ENCODE data around the gene SYT5. TPM values are rescaled to one million over a fixed set of nuclear protein-coding genes. Genes with fewer than 3 reads are reported as not detected.

Gene SYT5
- total and polyA plus RNA-seq, 4 donors = 0.06 to 0.40 (median 0.33) TPM; not detected in 1

- 41 to 63% methylated on average over 9 of the region's 9 CpGs for WGBS, 2 donors
- Histone ChIP-seq H3K27ac (ENCODE audit: low read depth in 1 of 2, low read length in 1 of 2) (no peak overlapping the region), H3K27me3 (ENCODE audit: control insufficient read depth in 3 of 3, insufficient read depth in 3 of 3, low read length in 2 of 3) (peaks cover 0 to 5% (median under 1%) of the 10 kb centered on the region in 3 donors)
Measured at GRCh38 chr19:55137915-55138314, 42.2 kb downstream of the SYT5 start.

GRCh38 chr19:55136399-55137102 is 43.5 kb downstream of the SYT5 start:
- Histone ChIP-seq H3K4me1 (ENCODE audit: control insufficient read depth in 5 of 5, insufficient read depth in 5 of 5, low read length in 5 of 5) (peaks cover 0 to 2% (median 0%) of the 10 kb centered on the region in 5 donors), H3K36me3 (ENCODE audit: control insufficient read depth in 4 of 4, insufficient read depth in 4 of 4, low read length in 4 of 4) (no peaks in the 10 kb centered on the region), H3K9ac (ENCODE audit: insufficient read depth in 1 of 2, low read length in 2 of 2) (no peak overlapping the region), H3K4me3 (no peak overlapping the region), H3K27me3 (ENCODE audit: control insufficient read depth in 3 of 3, insufficient read depth in 3 of 3, low read length in 2 of 3) (peaks cover 0 to 3% (median 0%) of the 10 kb centered on the region in 3 donors), H3K9me3 (ENCODE audit: control insufficient read depth in 4 of 4, insufficient read depth in 3 of 4, low read length in 3 of 4) (no peaks in the 10 kb centered on the region), H3K27ac (ENCODE audit: low read depth in 1 of 2, low read length in 1 of 2) (no peak overlapping the region)
- no peak for DNase-seq
- WGBS, 2 donors = 77 to 84% methylated on average over 17 of the region's 17 CpGs
- no peak for TF ChIP-seq CTCF (IDR thresholded peaks at IDR 0.05; ENCODE audit: control extremely low read depth, extremely low read depth)
- ATAC-seq (ENCODE audit: insufficient read depth, low FRiP score) = no peak

More at GRCh38 chr19:55137915-55138314, 42.2 kb downstream of the SYT5 start:
- no peak overlapping the region for H3K9ac ChIP-seq (ENCODE audit: insufficient read depth in 1 of 2, low read length in 2 of 2)
- H3K36me3 ChIP-seq (ENCODE audit: control insufficient read depth in 4 of 4, insufficient read depth in 4 of 4, low read length in 4 of 4) = no peaks in the 10 kb centered on the region
- no peak for TF ChIP-seq CTCF (IDR thresholded peaks at IDR 0.05; ENCODE audit: control extremely low read depth, extremely low read depth)
- peaks cover 0 to 2% (median 0%) of the 10 kb centered on the region in 5 donors for H3K4me1 ChIP-seq (ENCODE audit: control insufficient read depth in 5 of 5, insufficient read depth in 5 of 5, low read length in 5 of 5)
- H3K9me3 ChIP-seq (ENCODE audit: control insufficient read depth in 4 of 4, insufficient read depth in 3 of 4, low read length in 3 of 4) = no peaks in the 10 kb centered on the region
- DNase-seq = no peak
- no peak overlapping the region for H3K4me3 ChIP-seq
- no peak for ATAC-seq (ENCODE audit: insufficient read depth, low FRiP score)

GRCh38 chr19:55134736-55135135 is 45.4 kb downstream of the SYT5 start:
- Histone ChIP-seq H3K4me3 (no peak overlapping the region), H3K27ac (ENCODE audit: low read depth in 1 of 2, low read length in 1 of 2) (no peak overlapping the region), H3K36me3 (ENCODE audit: control insufficient read depth in 4 of 4, insufficient read depth in 4 of 4, low read length in 4 of 4) (no peaks in the 10 kb centered on the region), H3K4me1 (ENCODE audit: control insufficient read depth in 5 of 5, insufficient read depth in 5 of 5, low read length in 5 of 5) (peaks cover 0 to 2% (median 0%) of the 10 kb centered on the region in 5 donors), H3K9me3 (ENCODE audit: control insufficient read depth in 4 of 4, insufficient read depth in 3 of 4, low read length in 3 of 4) (no peaks in the 10 kb centered on the region), H3K9ac (ENCODE audit: insufficient read depth in 1 of 2, low read length in 2 of 2) (no peak overlapping the region), H3K27me3 (ENCODE audit: control insufficient read depth in 3 of 3, insufficient read depth in 3 of 3, low read length in 2 of 3) (peaks cover 0 to 6% (median 0%) of the 10 kb centered on the region in 3 donors)
- 3 to 8% methylated on average over 1 to 2 of the region's 3 CpGs for WGBS, 2 donors
- no peak for TF ChIP-seq CTCF (IDR thresholded peaks at IDR 0.05; ENCODE audit: control extremely low read depth, extremely low read depth)
- ATAC-seq (ENCODE audit: insufficient read depth, low FRiP score) (no peak), DNase-seq (no peak)

All from lung (tissue), 12 donors.